Neural cell (in vitro differentiated cells): ENCODE data around the gene CEP89. TPM values are rescaled to one million over a fixed set of nuclear protein-coding genes. Genes with fewer than 3 reads are reported as not detected.

Experiments used
- H2AFZ ChIP-seq: fragments of 200-600, 300-800 bp; sonication (generic), shearing (Covaris generic); 2 replicates; pipeline ENCODE4 v1.6.0; 2014; ENCODE audit warnings: low read depth, mild to moderate bottlenecking, antibody characterized with exemption, low read length, moderate library complexity
- H3F3A ChIP-seq: fragments of 200-600 bp; shearing (Covaris generic); 2 replicates; pipeline ENCODE4 v1.6.1; 2016; ENCODE audit warnings: mild to moderate bottlenecking, moderate library complexity, mixed read lengths, antibody characterized with exemption, low read length; ENCODE audit not compliant: insufficient read depth, poor library complexity, severe bottlenecking
- H3K27ac ChIP-seq: fragments of 200-600, 300-800 bp; sonication (generic), shearing (Covaris generic); 2 replicates; pipeline ENCODE4 v1.5.1; 2014; ENCODE audit warnings: mild to moderate bottlenecking, low read length, moderate library complexity
- H3K27me3 ChIP-seq: fragments of 300-800, 200-600 bp; sonication (generic), shearing (Covaris generic); 2 replicates; pipeline ENCODE4 v1.6.0; 2014; ENCODE audit warnings: mild to moderate bottlenecking, low read depth, low read length, moderate library complexity; ENCODE audit not compliant: insufficient read depth
- H3K36me3 ChIP-seq: fragments of 300-800, 200-600 bp; sonication (generic), shearing (Covaris generic); 2 replicates; pipeline ENCODE4 v1.5.1; 2014; ENCODE audit warnings: mild to moderate bottlenecking, antibody characterized with exemption, low read length, moderate library complexity; ENCODE audit not compliant: insufficient read depth
- H3K4me2 ChIP-seq: fragments of 300-800, 200-600 bp; sonication (generic), shearing (Covaris generic); 2 replicates; pipeline ENCODE4 v1.6.0; 2014; ENCODE audit warnings: mild to moderate bottlenecking, low read length
- H3K4me3 ChIP-seq: fragments of 300-800, 200-600 bp; sonication (generic), shearing (Covaris generic); 2 replicates; pipeline ENCODE4 v1.5.1; 2014; ENCODE audit warnings: mild to moderate bottlenecking, low read length, moderate library complexity
- H3K79me2 ChIP-seq: fragments of 200-600 bp; shearing (Covaris generic); replicated peaks from 2 replicates; pipeline ENCODE4 v1.6.0; 2014; ENCODE audit warnings: mild to moderate bottlenecking, low read length, moderate library complexity; ENCODE audit not compliant: insufficient read depth
- H3K9ac ChIP-seq: fragments of 300-800, 200-600 bp; sonication (generic), shearing (Covaris generic); 2 replicates; pipeline ENCODE4 v1.6.1; 2016; ENCODE audit warnings: mild to moderate bottlenecking, low read length, mixed read lengths
- H3K9me2 ChIP-seq: fragments of 200-600 bp; shearing (Covaris generic); 2 replicates; pipeline ENCODE4 v1.6.1; 2016; ENCODE audit warnings: mild to moderate bottlenecking, low read length, mixed read lengths; ENCODE audit not compliant: insufficient read depth
- H3K9me3 ChIP-seq: fragments of 200-600, 300-800 bp; sonication (generic), shearing (Covaris generic); 2 replicates; pipeline ENCODE4 v1.6.1; 2016; ENCODE audit warnings: mild to moderate bottlenecking, mixed run types, low read length, moderate library complexity, mixed read lengths
- H4K20me1 ChIP-seq: fragments of 200-600 bp; shearing (Covaris generic); 2 replicates; pipeline ENCODE4 v1.6.1; 2016; ENCODE audit warnings: mild to moderate bottlenecking, mixed run types; ENCODE audit not compliant: insufficient read depth
- CTCF ChIP-seq: fragments of 450-650 bp; IDR thresholded peaks from 2 replicates; pipeline ENCODE4 v1.5.1; 2014; ENCODE audit warnings: antibody characterized with exemption, mild to moderate bottlenecking, moderate library complexity; ENCODE audit not compliant: poor library complexity, severe bottlenecking
- EP300 ChIP-seq: fragments of 450-650 bp; conservative IDR thresholded peaks from 2 replicates; pipeline ENCODE4 v1.6.1; 2014; ENCODE audit warnings: antibody characterized with exemption, mild to moderate bottlenecking, moderate library complexity; ENCODE audit not compliant: poor library complexity, severe bottlenecking
- EZH2 ChIP-seq: fragments of 200-600, 300-800 bp; shearing (Covaris generic), sonication (generic); IDR thresholded peaks from 2 replicates; pipeline ENCODE4 v1.6.1; 2014; ENCODE audit warnings: antibody characterized with exemption, low read length, borderline replicate concordance, mild to moderate bottlenecking; ENCODE audit not compliant: insufficient read depth, poor library complexity, severe bottlenecking
- MXI1 ChIP-seq: fragments of 450-650 bp; conservative IDR thresholded peaks from 2 replicates; pipeline ENCODE4 v1.6.1; 2014; ENCODE audit warnings: antibody characterized with exemption, mild to moderate bottlenecking; ENCODE audit not compliant: poor library complexity, severe bottlenecking
- POLR2AphosphoS5 ChIP-seq: IDR thresholded peaks from 2 replicates; pipeline ENCODE4 v1.6.1; 2012
- RAD21 ChIP-seq: fragments of 450-650 bp; conservative IDR thresholded peaks from 2 replicates; pipeline ENCODE4 v1.6.1; 2014; ENCODE audit warnings: antibody characterized with exemption, mild to moderate bottlenecking, moderate library complexity
- REST ChIP-seq: IDR thresholded peaks from 2 replicates; pipeline ENCODE4 v1.6.1; 2012; ENCODE audit warnings: borderline replicate concordance
- SMC3 ChIP-seq: fragments of 450-650 bp; conservative IDR thresholded peaks from 2 replicates; pipeline ENCODE4 v1.6.1; 2014; ENCODE audit warnings: antibody characterized with exemption, mild to moderate bottlenecking, moderate library complexity; ENCODE audit not compliant: poor library complexity
- TAF1 ChIP-seq: IDR thresholded peaks from 2 replicates; pipeline ENCODE4 v1.6.1; 2012; ENCODE audit warnings: low read depth
- polyA plus RNA-seq: library from polyadenylated mRNA; depleted of rRNA; stranded (reverse); fragments of >200 nt; gene quantifications from 2 replicates; pipeline ENCODE4 v1.2.3, GENCODE V29; 2014

Gene CEP89
- polyA plus RNA-seq, 1 donor from 2014 or later = 24.1 TPM

GRCh38 chr19:32896516-32897214, 75.1 kb downstream of the CEP89 start:
- Histone ChIP-seq H4K20me1 (no peaks in the 10 kb centered on the region), H2AFZ (no peak overlapping the region), H3K27me3 (no peaks in the 10 kb centered on the region), H3F3A (no peaks in the 10 kb centered on the region), H3K4me2 (no peak overlapping the region), H3K27ac (no peak overlapping the region), H3K4me3 (no peak overlapping the region), H3K36me3 (peaks cover 5% of the 10 kb centered on the region), H3K79me2 (no peaks in the 10 kb centered on the region), H3K9me3 (no peaks in the 10 kb centered on the region), H3K9me2 (no peaks in the 10 kb centered on the region), H3K9ac (no peak overlapping the region)
- TF ChIP-seq MXI1 (no peak), SMC3 (no peak), EZH2 (no peak), POLR2AphosphoS5 (no peak)

- Histone ChIP-seq H3K4me2 (no peak overlapping the region), H3F3A (no peaks in the 10 kb centered on the region), H3K9ac (no peak overlapping the region), H3K79me2 (no peaks in the 10 kb centered on the region), H3K9me3 (peaks cover 5% of the 10 kb centered on the region), H2AFZ (no peak overlapping the region), H3K27me3 (no peaks in the 10 kb centered on the region), H3K27ac (no peak overlapping the region), H3K9me2 (no peaks in the 10 kb centered on the region), H4K20me1 (no peaks in the 10 kb centered on the region), H3K36me3 (peaks cover 5% of the 10 kb centered on the region), H3K4me3 (no peak overlapping the region)
- no peak for TF ChIP-seq REST
- no peak for TF ChIP-seq EZH2
- no peak for TF ChIP-seq TAF1
- no peak for TF ChIP-seq CTCF
- no peak for TF ChIP-seq SMC3
- TF ChIP-seq POLR2AphosphoS5 = no peak
- TF ChIP-seq EP300 = no peak
- TF ChIP-seq RAD21 = no peak
- TF ChIP-seq MXI1 = no peak
Observed at GRCh38 chr19:32895384-32895783, 76.4 kb downstream of the CEP89 start.
